NCI-H524 treated with DMSO at 0.1 percent for 48 hours (cell line): Measurements from ENCODE around the gene NCF4.

Experiments used
- DNase-seq: peaks from one replicate; lab custom pipeline; 2025; lab: John Stamatoyannopoulos, UW

NCF4 gene

DNA sequence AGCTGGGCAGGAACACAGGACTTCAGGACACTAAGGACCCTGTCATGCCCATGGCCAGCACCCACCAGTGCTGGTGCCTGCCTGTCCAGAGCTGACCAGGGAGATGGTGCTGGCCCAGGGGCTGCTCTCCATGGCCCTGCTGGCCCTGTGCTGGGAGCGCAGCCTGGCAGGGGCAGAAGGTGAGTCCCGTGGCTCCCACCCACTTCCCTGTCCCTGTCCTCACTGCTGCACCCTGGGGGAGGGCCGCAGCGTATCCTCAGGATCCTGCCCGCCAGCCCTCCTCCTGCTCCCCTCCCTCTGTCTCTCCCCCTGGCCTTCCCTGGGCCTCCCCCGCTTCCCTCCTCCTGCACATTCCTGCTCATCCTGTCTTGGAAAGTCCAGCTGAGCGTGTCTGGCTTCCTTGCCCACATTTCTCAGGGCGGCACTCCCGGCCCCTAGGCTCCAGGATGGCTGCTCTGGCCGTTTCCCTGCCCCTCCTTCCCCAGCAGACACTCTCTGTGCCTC is 61.4 kb downstream of the NCF4 start:
- no peak for DNase-seq

DNA sequence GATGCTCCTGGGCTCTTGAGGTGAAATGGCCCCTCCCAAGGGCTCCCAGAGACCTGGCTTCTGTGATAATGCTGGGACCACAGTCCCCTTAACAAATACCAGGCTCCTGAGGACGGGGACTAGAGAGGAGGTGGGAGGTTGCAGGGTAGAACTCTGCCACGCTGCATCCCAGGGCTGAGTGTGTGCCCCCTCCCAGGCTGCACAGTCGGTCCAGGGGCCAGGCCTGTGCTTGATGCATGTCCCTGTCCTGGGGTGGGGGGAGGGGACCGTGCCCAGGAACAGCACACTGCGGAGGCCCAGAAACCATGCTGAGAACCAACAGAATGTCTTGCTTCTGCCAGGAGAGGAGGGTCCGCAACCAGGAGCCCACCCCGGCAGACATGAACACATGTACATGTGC is 61.9 kb downstream of the NCF4 start:
- no peak for DNase-seq

DNA sequence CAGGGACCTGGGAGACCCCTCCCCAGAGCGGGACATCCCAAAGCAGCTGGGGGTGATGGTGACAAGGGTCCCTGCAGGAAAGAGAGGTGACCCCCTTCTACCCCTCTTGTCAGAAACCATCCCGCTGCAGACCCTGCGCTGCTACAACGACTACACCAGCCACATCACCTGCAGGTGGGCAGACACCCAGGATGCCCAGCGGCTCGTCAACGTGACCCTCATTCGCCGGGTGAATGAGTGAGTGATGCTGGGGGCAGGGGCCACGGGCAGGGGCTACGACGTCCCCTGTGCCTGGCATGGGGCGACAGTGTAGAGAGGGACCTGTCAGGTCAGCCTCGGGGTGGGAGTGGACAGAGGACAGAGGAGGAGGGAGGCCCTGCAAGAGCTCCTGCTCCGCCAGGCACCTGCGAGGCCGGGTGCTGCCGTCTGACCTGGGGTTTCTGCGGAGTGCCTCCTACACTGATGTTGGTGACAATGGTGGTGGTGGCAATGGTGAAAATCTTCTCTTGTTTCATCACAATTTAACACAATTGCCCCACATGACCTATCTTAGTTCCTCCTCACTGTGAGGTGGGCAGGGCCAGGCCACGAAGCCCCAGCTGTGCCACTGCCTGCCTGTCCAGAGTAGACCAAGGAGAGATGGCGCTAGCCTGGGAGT is 62.5 kb downstream of the NCF4 start:
- DNase-seq, result no peak

DNA sequence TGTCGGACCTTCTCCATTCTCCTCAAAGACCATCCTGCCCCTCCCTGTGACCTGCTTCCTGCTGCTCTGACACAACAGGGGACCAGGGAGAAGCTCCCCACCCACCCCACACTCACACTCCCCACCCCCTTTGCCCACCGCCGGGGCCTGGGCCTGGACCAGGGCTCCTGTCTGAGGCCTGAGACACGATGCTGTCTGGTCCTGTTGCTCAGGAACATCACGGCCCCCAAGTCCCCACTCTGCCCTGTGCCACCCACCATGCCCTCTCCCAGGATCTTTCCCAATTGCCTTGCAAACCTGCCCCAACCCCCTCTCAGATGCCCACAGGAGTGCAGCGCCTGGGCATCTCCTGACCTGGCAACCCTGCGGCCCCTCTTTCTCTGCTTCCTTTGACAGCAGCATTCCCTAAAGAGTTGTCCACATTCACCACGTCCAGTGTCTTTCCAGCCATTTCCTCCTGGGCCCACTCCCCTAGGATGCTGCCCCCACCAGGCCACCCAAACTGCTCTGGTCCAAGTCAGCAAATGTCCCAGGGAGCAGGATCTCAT is 63.4 kb downstream of the NCF4 start:
- no peak for DNase-seq

DNA sequence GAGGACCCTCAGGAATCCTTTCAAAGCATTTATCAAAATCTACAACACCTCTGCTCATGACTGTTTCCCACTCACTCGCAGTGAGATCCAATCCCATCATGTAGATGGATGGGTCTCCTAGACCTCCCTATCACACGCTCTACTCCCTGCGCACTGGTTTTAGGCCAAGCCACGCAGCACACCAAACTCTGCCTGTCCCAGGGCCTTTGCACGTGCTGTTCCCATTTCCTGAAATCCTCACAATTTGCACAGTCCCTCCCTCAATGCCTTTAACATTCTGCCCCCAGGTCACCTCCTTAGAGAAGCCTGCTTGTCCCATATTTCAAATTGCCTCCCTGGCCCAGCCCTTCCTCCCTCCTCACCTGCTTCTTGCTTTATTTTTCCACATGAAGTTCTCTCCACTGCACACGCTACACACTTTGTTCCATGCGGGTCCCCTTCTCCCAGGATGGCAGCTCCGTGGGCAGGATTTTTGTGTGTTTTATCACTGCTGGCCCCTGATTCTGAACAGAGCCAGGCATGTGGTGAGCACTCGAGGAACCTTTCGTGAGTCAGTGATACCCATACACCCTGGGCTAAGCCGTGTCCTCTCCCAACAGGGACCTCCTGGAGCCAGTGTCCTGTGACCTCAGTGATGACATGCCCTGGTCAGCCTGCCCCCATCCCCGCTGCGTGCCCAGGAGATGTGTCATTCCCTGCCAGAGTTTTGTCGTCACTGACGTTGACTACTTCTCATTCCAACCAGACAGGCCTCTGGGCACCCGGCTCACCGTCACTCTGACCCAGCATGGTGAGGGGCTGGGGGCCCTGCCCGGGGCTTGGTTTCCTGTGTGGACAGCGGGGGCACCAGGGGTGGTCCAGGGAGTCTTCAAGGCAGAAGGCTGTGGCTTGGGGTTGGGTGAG is 64.8 kb downstream of the NCF4 start:
- no peak for DNase-seq

DNA sequence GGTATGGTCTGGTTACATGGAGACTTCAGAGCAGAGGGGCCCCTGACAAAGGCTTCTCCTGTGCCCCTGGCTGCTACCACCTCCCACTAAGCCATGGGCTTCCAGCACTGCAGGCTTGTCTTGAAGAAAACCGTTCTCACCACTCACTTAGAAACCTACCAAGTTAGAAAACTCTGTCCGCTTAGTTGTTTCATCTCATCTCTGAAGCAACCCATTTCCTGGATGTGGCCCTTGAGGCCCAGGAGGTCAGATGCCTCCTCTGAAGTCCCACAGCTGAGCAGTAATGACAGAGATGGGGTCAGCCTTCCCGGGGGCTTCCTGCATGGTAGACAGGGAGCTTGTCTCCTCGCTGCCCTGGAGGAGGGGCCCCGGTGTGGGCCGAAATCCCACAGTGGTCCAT is 65.5 kb downstream of the NCF4 start:
- DNase-seq, result no peak

DNA sequence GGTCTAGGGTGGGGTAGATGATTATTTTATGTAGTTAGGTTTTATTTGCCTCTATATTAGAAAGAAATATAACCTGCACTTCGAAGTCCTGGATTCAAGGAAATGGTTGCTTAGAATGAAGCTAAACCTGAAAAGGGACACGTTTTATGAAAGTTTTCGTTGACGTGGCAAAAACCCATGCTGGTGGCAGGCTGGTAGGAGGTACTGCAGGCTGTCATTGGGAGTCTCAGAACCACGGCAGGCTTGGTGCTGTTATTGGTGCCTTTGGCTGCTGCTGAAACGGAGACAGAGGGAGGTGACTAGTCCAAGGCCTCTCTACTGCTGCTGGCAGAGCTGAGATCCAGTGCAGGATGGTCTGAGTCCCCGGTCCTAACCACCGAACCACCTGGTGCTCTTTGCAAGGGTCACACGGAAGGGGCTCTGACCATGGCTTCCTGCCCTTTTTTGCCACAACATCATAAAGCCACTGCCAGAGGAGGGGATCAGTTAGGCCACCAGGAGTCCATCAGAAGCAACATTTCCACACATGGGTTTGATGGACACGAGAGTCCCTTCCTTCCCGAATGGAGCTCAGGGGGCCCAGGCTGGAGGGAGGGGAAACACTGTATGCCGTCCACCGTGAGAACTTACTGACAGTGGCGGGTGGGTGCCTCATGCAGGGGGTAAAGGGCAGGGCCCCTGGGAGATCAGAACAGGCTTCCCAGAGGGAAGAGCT is 66.1 kb downstream of the NCF4 start:
- DNase-seq, result no peak
